HL-60/S4 treated with retinoic acid at 250 ng/mL for 4 days and 3 days (cell line): ENCODE measurements around the gene ERICH3.

Source experiments
- in situ Hi-C: fragments of 300-500 bp; cut with MboI; formaldehyde crosslinking; loops from 2 replicates; pipeline ENCODE4 v1.7.0; 2022; ENCODE audit warnings: low sequenced_read_pairs

The ERICH3 gene

DNA sequence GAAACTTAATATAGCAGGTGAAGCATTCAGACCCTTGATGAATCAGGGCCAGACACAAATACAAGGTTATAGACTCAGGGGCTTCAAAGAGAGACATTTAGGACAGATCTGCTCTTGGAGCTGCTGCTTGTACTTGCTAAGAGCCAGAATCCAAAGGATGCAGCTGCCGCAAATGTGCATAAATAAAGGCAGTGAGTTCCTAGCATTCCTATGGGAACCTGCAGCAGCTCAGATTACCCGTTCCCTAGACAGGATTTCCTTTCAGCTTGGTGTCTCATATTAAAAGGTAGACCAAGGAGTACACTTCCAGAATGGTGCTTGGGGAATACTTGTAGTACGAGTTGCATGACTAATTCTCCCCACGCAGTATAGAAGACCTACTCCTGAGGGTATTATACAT is 151.4 kb downstream of the ERICH3 start:
- in situ Hi-C loops: no loop called here
